ENCODE data around the gene CC2D1A.

Gene CC2D1A

DNA sequence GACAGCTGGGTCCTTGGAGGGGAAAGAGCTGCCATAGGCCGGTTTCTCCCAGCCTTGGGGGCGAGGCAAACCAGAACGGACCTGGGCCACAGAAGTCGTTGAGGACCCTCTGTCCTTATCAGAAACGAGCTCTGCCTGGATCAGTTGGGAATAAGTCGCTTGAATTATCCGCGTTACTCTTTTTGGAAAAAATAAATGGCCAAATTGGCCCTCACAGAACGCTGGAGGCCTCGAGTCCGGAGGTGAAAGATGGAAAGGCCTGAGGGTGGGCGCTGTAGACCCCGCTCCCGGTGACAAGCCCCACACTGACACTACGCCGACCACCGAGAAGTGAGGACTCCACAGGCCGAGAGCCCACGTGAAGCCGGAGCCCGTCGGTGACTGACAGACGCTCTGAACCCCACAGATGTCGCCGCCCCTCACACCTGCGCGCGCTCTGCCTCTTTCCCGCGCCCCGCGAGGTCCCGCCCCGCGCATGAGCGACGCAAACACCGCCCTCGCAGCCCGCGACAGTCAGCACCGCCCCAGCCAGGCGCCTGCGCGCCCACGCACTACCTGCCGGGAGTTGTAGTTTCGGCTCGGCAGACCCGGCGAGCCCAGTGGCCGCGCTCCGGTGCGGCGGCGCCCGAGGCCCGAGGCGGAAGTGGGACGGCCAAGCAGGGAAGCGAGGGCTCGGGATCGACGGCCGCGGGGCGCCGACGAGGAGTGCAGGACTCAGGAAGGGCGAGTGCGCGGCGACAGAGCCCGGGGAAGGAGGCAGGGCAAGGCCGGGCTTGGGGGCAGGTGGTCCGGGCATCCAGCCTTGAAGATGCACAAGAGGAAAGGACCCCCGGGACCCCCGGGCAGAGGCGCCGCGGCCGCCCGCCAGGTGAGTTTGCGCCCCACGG lies at the start of gene CC2D1A, which contains the start of gene BRME1:
CC2D1A (plus strand) TSS at position 568 of the 887 bp plus-strand sequence; CDS start at position 809, 241 bp downstream.
BRME1 (minus strand) TSS at position 484 of the 887 bp plus-strand sequence. CDS start 1,225 bp downstream, outside the sequence.
- DNase-seq = peak; percentile 47

DNA sequence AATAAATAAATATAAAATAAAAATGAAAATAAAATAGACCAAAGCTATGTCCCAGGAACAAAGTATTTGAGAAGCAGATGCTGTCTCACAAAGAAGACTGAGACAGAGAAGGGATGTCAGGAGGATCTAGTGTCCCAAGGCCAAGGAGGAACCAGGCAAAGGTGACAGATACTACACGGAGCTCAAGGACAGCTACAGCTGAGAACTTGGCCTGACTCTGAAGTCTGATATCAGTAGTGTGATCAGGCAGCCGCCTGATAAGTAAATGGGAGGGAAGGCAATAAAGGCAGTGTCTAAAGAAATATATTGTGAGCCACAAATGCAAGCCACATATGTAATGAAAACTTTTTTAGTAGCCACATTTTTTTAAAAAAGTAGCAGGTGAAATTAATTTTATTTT lies 49.5 kb upstream of the CC2D1A start:
- DNase-seq = no peak

DNA sequence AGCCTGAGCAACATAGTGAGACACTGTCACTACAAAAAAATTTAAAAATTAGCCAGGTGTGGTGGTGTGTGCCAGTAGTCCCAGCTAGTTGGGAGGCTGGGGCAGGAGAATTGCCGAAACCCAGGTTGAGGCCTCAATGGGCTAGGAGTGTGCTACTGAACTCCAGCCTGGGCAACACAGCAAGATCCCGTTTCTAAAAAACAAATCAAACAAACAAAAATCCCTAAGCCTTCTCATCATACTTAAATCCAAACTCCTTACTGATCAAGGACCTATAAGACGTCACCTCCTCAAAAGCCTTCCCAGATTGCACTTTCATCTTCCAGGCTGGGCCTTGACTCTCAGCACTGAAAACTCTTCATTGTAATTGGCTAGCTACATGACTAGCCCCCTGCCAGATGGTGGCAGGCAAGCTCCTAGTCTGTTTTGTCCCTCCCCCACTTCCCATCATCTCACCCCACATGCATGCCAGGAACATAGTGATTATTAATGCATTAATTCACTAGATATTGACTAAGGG lies 46.6 kb upstream of the CC2D1A start:
- DNase-seq = no peak

DNA sequence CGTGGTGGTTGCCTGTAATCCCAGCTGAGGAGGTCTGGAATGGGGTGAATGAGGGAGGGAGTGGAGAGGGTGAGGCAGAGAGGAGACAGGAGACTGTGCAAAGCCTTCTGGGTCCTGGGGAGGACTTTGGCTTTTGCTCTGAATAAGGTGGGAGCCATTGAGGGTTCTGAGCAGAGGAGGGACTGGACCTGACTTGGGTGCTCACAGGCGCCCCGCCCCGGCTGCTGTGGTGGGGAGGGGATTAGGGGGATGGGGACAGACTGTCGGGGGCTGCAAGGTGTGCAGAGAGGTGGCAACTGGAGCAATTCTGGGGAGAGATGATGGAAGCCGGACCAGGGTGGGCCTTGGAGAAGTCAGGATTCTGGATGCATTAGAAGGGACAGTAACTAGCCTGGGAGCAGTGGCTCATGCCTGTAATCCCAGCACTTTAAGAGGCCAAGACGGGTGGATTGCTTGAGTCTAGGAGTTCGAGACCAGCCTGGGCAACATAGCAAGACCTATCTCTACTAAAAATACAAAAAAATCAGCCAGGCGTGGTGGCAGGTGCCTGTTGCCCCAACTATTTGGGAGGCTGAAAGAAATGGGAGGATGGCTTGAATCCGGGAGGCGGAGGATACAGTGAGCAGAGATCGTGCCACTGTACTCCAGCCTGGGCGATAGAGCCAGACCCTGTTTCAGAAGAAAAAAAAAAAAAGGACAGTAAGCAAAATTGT lies 45.2 kb upstream of the CC2D1A start:
- no peak for DNase-seq

DNA sequence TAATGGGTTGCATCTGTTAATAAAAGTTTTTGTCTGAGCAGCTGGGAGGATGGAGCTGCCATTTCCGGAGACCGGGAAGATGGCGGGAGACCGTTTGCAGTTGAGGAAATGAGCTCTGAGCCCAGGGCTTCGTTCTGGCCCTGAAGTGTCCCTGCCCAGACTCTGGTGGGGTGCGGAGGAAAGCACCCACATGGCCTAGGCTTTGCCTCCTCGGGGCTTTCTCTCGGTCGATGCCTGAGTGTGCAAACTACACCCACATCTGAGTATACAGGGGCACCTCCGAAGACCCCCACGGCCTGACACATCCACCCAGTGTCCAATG lies 44.6 kb upstream of the CC2D1A start:
- no peak for DNase-seq

DNA sequence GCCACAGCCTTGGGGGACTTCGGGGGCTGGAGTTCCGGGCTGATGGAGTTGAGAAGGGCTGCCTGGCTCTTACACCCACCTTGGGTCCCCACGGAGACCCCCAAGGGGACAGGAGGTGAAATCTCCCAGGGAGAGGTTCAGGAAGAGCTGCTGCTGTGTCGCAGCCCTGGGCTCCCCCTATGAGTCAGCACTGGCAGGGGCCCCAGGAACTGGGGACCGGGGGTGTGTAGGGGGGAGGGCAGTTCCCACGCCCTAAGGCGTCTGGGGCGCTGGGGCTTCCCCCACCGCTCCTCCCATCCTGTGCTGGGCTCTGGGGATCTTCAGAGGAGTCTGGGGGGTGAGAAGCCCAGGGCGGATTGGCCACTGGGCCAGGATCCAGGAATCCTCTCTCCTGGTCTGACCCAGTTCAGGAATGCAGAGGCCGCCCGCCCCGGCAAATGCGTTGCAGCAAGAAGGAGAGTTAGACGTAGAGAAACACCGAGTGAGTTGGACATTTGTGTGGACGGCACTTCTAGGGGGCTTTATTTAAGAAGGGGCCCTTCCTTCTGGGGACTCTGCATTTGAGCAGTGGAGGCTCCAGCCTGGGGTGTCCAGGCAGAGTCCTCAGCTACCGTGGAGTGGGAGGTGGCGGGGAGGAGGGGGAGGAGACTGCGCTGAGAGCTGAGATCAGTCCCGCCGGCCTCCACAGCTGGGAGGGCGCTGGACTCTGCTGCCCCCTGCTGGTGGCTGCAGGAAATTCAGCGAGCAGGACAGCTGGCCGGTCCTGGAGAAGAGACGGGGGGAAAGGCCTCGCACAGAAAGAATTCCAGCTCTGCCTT lies 44.1 kb upstream of the CC2D1A start:
- peak; percentile 62 for DNase-seq

DNA sequence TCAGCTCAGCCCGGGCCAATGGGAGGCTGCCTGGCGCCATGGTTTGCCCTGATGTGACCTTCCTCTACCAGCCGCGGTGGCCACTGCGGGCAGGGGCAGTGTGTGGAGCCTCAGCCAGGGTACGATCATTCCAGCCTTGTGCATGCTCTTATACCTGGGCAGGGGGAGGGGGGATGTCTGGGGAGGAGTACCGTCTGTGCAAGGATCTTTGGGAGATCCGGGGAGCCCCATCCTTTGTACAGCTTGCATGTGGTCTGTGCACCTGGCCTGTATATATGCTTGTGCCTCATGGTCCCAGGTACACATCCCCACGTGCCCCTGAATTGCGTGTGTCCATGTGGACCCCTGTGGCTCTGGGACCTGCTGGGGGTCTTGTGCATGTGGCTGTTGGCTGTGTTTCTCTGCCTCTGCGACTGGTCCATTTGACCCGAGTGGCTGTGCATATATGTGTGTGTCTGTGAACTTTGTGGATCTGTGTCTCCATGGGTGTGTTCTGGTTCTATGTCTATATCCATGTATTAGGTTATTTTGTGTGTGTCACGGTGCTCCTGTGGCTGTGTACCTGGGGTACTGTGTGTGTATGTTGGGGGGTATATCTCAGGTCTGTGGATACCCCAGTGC lies 41.8 kb upstream of the CC2D1A start:
- no peak for DNase-seq

DNA sequence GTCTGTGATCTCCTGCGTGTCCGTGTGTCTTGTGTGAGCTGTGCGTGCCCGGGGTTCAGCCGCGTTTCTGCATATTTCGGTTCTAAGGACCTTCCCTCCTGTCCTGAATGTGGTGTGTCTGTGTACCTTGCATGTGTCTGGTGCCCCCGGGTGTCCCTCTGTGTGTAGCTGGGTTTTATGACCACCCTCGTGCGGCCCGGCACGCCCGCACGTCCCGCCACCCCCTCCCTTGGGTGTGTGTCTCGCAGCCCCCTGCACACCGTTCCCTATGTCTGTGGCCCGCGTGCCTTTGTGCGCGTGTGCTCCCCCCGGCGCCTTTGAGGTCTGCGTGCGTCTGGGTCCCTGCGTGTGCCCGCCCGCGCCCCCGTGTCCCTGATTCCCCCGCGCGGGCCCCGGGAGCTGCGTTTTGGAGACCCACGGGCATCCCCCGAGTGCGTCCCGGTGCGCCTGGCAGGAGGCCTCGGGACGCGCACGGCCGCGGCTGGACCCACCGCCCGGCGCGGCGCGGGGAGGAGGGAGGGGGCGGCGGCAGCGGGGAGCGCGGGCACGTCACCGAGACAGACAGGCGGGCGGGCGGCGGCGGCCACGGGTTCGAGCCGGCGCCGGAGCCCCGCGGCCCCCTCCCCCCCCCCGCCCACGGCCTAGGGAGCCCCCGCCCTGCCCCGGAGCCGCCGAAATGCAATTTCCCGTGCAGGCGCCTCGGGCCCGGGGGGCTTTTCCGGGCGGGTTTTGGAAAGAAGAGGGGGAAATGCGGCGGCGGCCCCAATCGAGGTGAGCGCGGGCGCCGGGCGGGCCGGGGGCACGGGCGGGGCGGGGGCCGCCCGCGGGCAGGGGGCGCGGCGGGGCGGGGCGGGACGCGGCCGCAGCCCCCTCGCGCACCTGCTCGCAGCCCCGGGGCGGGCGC lies 41.1 kb upstream of the CC2D1A start:
- DNase-seq = no peak

DNA sequence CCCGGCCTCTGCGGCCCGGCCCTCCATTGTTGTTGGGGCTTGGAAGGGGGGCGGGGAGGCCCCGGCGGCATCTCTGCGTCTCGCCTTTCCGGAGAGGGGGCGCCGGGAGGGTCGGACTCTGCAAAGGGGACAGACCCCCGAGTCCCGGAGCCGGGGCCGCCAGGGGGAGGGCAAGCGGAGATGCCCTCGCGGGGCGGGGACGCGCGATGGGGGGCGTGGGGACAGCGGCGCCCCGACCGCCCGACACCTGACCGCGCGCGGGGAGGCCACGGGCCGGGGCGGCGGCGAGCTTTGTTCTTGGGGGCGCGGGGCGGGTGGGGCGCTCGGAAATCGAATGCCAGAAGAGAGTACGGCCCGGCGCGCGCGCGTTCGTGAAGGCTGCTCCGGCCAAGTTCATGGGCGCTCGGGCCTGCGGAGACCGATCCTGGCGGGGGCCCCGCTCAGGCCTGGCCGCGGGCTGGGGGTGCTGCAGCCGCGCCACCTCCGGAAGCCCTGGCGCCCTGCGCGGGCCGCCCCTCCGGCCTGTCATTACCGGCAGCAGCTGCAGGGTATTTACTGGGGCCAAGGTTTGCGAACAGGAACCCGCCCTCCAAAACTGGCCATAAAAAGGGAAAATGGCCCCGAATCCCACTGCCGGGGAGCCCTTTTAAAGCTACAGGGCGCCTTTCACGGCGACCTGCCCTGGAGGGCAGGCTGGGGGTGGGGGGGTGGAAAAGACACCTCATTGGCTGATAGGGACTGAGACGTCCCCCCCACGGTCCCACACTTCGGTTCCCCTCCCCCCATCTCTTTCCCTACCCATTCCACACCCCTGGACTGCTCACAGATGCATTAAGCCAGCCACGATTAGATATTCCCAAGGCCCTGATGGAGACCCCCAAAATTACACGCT lies 40.2 kb upstream of the CC2D1A start:
- no peak for DNase-seq

DNA sequence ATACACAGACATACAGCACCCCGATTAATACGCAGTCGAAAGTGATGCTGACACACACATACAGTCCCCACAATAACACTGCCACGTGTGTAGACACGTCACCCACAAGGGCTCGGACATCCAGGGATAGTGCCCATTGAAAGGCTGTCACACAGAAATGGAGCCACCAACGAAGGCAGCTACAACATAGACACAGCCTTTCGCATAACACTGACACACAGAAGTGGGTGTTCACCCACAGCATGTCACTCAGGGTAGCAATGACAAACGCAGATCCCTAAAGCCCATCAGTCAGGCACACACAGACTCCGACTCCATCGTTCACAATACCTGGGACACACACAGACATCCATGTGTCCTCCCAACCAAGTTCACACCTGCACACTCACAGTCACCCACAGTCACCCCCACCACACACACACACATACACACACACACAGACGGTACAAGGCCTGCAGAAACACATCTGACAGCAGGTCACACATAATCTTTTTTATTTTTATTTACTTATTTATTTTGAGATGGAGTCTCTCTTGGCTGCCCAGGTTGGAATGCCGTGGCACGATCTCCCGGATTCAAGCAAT lies 39.4 kb upstream of the CC2D1A start:
- no peak for DNase-seq

DNA sequence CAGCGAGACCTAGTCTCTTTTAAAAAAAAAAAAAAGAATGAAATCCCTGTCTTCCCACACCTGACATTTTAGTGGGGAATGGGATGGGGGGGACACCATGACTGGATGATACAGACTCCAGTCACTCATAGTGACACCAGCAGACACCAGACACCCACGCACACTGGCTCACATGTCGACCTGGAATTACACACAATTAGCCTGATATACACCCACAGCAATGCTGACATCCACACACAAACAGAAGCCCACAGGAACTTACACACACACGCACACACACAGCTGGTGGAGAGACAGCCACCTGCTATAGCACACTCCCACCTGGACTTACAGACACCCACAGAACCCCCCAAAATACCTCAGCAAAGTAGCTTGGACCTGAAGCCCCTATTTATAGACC lies 37.3 kb upstream of the CC2D1A start:
- DNase-seq = no peak

DNA sequence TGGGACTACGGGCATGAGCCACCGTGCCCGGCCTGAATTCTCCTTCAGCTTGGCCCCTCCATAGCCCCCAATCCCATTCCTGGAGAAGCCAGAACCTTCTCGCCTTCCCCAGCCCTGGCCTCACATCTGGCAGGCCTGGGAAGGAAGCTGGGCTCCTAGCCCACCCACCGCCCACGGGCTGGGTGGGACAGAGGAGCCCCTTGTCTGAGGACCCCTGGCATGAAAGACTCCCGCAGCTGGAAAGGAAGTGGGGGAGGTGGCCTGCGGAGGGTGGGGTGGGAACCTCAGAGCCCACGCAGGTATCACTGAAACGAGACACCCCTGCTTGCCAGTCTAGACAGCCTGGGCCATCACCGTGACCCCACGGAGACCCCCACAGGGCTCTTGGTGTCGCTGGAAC lies 36.7 kb upstream of the CC2D1A start:
- no peak for DNase-seq

DNA sequence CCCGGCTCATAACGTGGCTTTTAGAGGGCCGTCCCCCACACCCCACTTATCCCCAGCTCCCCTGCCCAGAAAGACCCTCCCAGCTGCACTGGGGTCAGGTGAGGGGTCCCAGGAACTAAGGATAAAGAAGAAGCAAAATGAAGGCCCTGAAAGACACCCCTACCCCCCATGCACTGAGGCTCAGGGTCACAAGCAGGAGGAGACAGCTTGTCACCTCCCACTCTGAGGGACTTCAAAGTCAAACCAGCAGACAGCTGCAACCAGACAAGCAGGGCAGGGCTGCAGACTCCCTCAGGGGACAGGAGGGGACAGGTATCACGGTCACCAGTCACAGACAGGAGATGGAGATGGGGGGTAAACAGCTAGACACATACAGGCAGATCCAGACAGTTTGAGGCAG lies 35.1 kb upstream of the CC2D1A start:
- DNase-seq = no peak

DNA sequence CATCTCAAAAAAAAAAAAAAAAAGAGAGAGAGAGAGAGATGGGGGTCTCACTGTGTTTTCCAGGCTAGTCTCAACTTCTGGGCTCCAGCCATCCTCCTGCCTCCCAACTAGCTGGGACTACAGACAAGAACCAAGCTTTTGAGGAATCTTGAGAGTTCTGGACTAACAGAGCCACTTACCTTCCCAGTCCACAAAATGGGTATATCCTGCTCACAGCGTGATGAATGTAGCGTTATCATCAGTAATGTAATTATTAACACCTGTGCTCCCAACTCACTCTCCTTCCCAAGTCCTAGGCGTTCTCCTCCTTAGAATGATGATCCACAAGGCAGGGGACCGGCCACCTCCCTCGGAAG lies 33.7 kb upstream of the CC2D1A start:
- DNase-seq = no peak

DNA sequence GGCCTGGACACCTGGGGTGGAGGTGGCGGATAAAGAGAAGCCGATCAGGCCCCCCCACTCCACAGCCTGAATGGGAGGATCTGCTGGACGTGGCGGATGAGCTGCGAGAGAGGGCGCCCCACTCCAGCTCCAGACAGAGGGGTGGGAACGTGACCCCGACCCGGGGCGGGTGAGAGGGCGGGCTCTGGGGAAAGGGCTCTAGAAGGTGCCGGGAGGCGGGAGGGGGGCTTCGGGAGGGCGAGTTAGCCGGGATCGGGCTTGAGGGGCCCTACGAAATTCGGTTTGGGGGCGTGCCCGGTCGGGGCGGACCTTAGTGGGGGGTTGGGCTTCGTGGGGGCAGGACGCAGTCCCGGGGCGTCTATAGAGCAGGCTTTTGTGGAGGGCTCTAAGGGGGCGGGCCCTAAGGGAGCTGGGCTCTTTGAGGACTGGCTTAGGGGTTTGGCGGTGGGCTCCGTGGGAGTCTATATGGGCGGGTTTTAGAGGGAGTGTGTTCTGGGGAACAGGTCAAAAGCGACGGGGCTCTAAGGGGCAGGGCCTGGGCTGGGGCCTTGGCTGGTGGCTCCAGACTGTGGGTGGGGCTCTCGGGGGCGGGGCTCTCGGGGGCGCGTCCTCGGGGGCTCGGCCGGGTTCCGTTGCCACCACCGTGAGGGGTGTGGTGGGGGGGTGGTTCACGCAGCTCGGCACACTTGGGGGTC lies 33.2 kb upstream of the CC2D1A start:
- DNase-seq = no peak

DNA sequence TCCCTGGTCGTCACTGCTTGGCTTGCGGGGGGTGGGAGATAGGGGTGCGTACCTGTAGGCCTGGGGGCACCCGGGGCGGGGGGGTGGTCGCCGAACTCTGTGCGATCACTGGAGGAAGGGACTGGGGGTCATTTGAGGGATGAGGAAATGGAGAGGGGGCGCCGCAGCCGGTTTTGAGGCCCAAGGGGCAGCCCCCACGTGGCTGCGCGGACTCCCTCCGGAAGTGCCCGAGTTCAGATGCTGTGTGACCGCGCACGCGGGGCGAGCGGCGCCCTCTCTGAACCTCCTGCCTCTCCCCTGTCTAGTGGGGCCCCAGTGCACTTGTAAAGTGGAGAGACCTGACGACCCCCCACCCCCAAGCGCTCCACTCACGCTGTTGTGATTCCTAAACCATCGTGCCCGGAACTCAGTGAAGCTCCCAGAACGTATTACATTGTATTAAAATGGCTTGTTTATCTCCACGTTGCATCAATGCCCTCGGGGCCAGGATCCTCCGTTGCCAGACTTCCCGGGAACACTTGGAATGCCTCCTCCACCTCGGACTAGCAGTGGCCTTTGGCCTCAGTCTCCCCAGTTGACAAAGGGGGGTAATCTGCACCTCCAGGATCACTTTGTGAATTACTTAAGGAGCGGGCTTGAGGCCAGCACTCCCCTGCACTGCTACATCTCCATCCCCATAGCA lies 32.0 kb upstream of the CC2D1A start:
- DNase-seq = no peak

DNA sequence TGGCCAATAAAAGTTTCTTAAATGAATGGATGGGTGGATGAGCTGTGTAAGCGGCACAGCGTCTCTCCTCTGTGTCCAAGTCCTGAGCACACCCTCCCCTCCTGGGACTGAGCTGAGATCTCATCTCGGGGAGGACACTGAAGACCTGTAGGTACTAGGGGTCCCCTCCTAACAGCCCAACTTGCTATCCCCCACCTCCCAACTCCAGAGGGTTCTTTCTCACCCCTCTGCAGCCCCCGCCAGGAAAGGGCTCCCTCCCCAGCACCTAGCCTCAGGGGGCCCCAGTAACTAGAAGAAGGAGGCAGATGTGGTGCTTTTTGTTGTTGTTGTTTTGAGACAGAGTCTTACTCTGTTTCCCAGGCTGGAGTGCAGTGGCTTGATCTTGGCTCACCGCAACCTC lies 30.2 kb upstream of the CC2D1A start:
- no peak for DNase-seq

DNA sequence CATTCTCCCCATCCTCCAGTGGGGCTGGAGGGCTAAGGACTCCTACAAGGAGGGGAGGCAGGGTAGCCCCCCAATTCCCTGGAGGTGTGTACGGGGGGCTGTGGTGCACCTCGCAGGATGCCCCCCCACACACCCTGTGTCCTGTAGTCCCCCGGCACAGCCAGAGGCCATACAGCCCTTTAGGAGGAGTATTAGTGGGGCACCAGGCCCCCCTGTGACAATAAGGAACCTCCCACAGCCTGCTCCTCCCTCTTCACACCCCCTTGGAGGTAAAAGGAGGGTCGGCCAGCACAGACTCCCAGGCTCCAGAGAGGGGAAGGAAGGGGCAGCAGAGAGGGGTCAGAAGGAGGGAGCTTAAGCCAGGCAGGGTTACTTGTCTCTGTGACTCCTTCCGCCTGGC lies 29.2 kb upstream of the CC2D1A start, which contains the start of gene NANOS3:
NANOS3 (plus strand) TSS at position 301 of the 400 bp plus-strand sequence. CDS start 115 bp downstream, outside the sequence.
- no peak for DNase-seq

DNA sequence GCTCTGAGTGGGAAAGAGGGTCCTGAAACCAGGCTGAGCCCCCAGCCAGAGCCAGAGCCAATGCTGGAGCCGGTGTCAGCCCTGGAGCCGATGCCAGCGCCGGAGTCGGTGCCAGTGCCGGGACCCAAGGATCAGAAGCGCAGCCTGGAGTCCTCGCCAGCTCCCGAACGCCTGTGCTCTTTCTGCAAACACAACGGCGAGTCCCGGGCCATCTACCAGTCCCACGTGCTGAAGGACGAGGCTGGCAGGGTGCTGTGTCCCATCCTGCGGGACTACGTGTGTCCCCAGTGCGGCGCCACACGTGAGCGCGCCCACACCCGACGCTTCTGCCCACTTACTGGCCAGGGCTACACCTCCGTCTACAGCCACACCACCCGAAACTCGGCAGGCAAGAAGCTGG lies 28.7 kb upstream of the CC2D1A start:
- no peak for DNase-seq
